Panc1 (cell line): ENCODE results near the gene GATB.

Experiments used
- CTCF ChIP-seq: fragments of 450-650 bp; IDR thresholded peaks from 2 replicates; pipeline ENCODE4 v1.5.1; 2017; ENCODE audit warnings: mild to moderate bottlenecking
- POLR2AphosphoS5 ChIP-seq: IDR thresholded peaks from 2 replicates; pipeline ENCODE4 v1.6.1; 2012; ENCODE audit warnings: mild to moderate bottlenecking, low read depth, low read length, moderate library complexity

GRCh38 chr4:151643564-151643963 is 117.2 kb downstream of the GATB start:
- TF ChIP-seq CTCF, result no peak
- TF ChIP-seq POLR2AphosphoS5, result no peak
